Stomach smooth muscle (tissue), 2 donors: Measurements from ENCODE around the gene INSC.

Source experiments
- H3K27ac ChIP-seq: one replicate; pipeline ENCODE4 v1.7.0; 2013; ENCODE audit warnings: mild to moderate bottlenecking, low read length, inconsistent platforms
- H3K27me3 ChIP-seq, 2 donors: one replicate each; pipeline ENCODE4 v1.7.0; 2013; ENCODE audit warnings: low read length in 2 of 2; ENCODE audit not compliant: insufficient read depth in 2 of 2, control insufficient read depth in 1 of 2
- H3K36me3 ChIP-seq, 2 donors: one replicate each; pipeline ENCODE4 v1.7.0; 2013; ENCODE audit warnings: low read length in 2 of 2; ENCODE audit not compliant: control insufficient read depth in 2 of 2, insufficient read depth in 2 of 2
- H3K4me1 ChIP-seq: one replicate; pipeline ENCODE4 v1.7.0; 2013; ENCODE audit warnings: low read length; ENCODE audit not compliant: control insufficient read depth, insufficient read depth
- H3K4me3 ChIP-seq, 2 donors: one replicate each; pipeline ENCODE4 v1.7.0; 2013; ENCODE audit warnings: low read length in 2 of 2
- H3K9ac ChIP-seq, 2 donors: one replicate each; pipeline ENCODE4 v1.7.0; 2013; ENCODE audit warnings: low read length in 2 of 2, mild to moderate bottlenecking in 1 of 2
- H3K9me3 ChIP-seq, 2 donors: one replicate each; pipeline ENCODE4 v1.7.0; 2013; ENCODE audit warnings: low read length in 2 of 2; ENCODE audit not compliant: control insufficient read depth in 2 of 2
- donor health status: healthy.
- donor health status: Pancreatic carcinoma.

Gene INSC

GRCh38 chr11:15111215-15111614 is 3.5 kb upstream of the INSC start:
- Histone ChIP-seq H3K9me3 (no peaks in the 10 kb centered on the region), H3K4me3 (no peak overlapping the region), H3K36me3 (no peaks in the 10 kb centered on the region), H3K4me1 (peaks cover 7% of the 10 kb centered on the region), H3K9ac (no peak overlapping the region), H3K27ac (no peak overlapping the region), H3K27me3 (peaks cover 11 to 17% of the 10 kb centered on the region in 2 donors)

- Histone ChIP-seq H3K36me3 (no peaks in the 10 kb centered on the region), H3K27ac (no peak overlapping the region), H3K9ac (no peak overlapping the region), H3K4me3 (no peak overlapping the region), H3K4me1 (peaks cover 7% of the 10 kb centered on the region), H3K9me3 (no peaks in the 10 kb centered on the region), H3K27me3 (peaks cover 11 to 20% of the 10 kb centered on the region in 2 donors)
Observed at GRCh38 chr11:15112131-15112541, 2.6 kb upstream of the INSC start.

- H3K27me3 ChIP-seq: peaks cover 16 to 28% of the 10 kb centered on the region in 2 donors
- no peaks in the 10 kb centered on the region for H3K9me3 ChIP-seq
- H3K9ac ChIP-seq: no peak overlapping the region
- H3K27ac ChIP-seq: no peak overlapping the region
- H3K4me3 ChIP-seq: no peak overlapping the region
- no peaks in the 10 kb centered on the region for H3K36me3 ChIP-seq
- H3K4me1 ChIP-seq: peaks cover 7% of the 10 kb centered on the region
Observed at GRCh38 chr11:15113381-15113780, 1.3 kb upstream of the INSC start.

- H3K9me3 ChIP-seq: no peaks in the 10 kb centered on the region
- no peak overlapping the region for H3K27ac ChIP-seq
- H3K36me3 ChIP-seq: no peaks in the 10 kb centered on the region
- H3K27me3 ChIP-seq: peaks cover 16 to 28% of the 10 kb centered on the region in 2 donors
- H3K4me3 ChIP-seq: peak overlapping the region in 1 of 2 donors; percentile 55
- H3K4me1 ChIP-seq: peaks cover 7% of the 10 kb centered on the region
- H3K9ac ChIP-seq: no peak overlapping the region
Observed at GRCh38 chr11:15115686-15116085, 963 bp downstream of the INSC start.

GRCh38 chr11:15117751-15118150 is 3.0 kb downstream of the INSC start:
- Histone ChIP-seq H3K4me1 (peaks cover 7% of the 10 kb centered on the region), H3K27me3 (peaks cover 16 to 28% of the 10 kb centered on the region in 2 donors), H3K9ac (no peak overlapping the region), H3K4me3 (no peak overlapping the region), H3K9me3 (no peaks in the 10 kb centered on the region), H3K36me3 (no peaks in the 10 kb centered on the region), H3K27ac (no peak overlapping the region)

- Histone ChIP-seq H3K4me3 (no peak overlapping the region), H3K36me3 (no peaks in the 10 kb centered on the region), H3K9ac (no peak overlapping the region), H3K27me3 (peaks cover 16 to 28% of the 10 kb centered on the region in 2 donors), H3K4me1 (peaks cover 7% of the 10 kb centered on the region), H3K27ac (no peak overlapping the region), H3K9me3 (no peaks in the 10 kb centered on the region)
Observed at GRCh38 chr11:15118431-15118830, 3.7 kb downstream of the INSC start.

GRCh38 chr11:15119352-15119751 is 4.6 kb downstream of the INSC start:
- Histone ChIP-seq H3K4me3 (no peak overlapping the region), H3K36me3 (no peaks in the 10 kb centered on the region), H3K27ac (no peak overlapping the region), H3K4me1 (peaks cover 5% of the 10 kb centered on the region), H3K9me3 (no peaks in the 10 kb centered on the region), H3K9ac (no peak overlapping the region), H3K27me3 (peaks cover 18 to 29% of the 10 kb centered on the region in 2 donors)

GRCh38 chr11:15119826-15120225 is 5.1 kb downstream of the INSC start:
- H3K4me1 ChIP-seq: peaks cover 3% of the 10 kb centered on the region
- no peaks in the 10 kb centered on the region for H3K9me3 ChIP-seq
- peaks cover 17 to 28% of the 10 kb centered on the region in 2 donors for H3K27me3 ChIP-seq
- H3K36me3 ChIP-seq: no peaks in the 10 kb centered on the region
- H3K9ac ChIP-seq: no peak overlapping the region
- H3K27ac ChIP-seq: no peak overlapping the region
- H3K4me3 ChIP-seq: no peak overlapping the region

GRCh38 chr11:15123849-15124248 is 9.1 kb downstream of the INSC start:
- H3K4me1 ChIP-seq: no peaks in the 10 kb centered on the region
- H3K27ac ChIP-seq: no peak overlapping the region
- no peak overlapping the region for H3K4me3 ChIP-seq
- no peaks in the 10 kb centered on the region for H3K9me3 ChIP-seq
- peaks cover 2 to 4% of the 10 kb centered on the region in 2 donors for H3K27me3 ChIP-seq
- H3K36me3 ChIP-seq: no peaks in the 10 kb centered on the region
- H3K9ac ChIP-seq: no peak overlapping the region

- no peak overlapping the region for H3K4me3 ChIP-seq
- no peaks in the 10 kb centered on the region for H3K4me1 ChIP-seq
- no peak overlapping the region for H3K9ac ChIP-seq
- H3K27me3 ChIP-seq: peaks cover 2 to 4% of the 10 kb centered on the region in 2 donors
- no peaks in the 10 kb centered on the region for H3K36me3 ChIP-seq
- H3K9me3 ChIP-seq: no peaks in the 10 kb centered on the region
- no peak overlapping the region for H3K27ac ChIP-seq
Observed at GRCh38 chr11:15124528-15124927, 9.8 kb downstream of the INSC start.

- Histone ChIP-seq H3K4me1 (no peaks in the 10 kb centered on the region), H3K36me3 (no peaks in the 10 kb centered on the region), H3K9me3 (no peaks in the 10 kb centered on the region), H3K27me3 (peaks cover 4% of the 10 kb centered on the region in 2 donors), H3K4me3 (no peak overlapping the region), H3K9ac (no peak overlapping the region), H3K27ac (no peak overlapping the region)
Observed at GRCh38 chr11:15127341-15127740, 12.6 kb downstream of the INSC start.
